Cardiac fibroblast (primary cell): ENCODE measurements around the gene R3HDM2.
"Not testable (repeated sequence)": the region's sequence is repeated elsewhere in the genome, so short reads cannot be mapped to it uniquely, and the experiment has no call there.

Source experiments
- DNase-seq, 2 donors: peaks; one replicate each; pipeline versions ENCODE4 v3.0.0 to v3.0.0-alpha.2; 2010; ENCODE audit warnings: low read depth in 2 of 2
- H3K4me3 ChIP-seq, 2 donors: replicated peaks in 1 of 2; 1 replicate in 1 of 2; 2 replicates in 1 of 2; pipeline ENCODE4 v1.5.1; 2011; ENCODE audit warnings: low read depth in 2 of 2, low read length in 2 of 2, mild to moderate bottlenecking in 2 of 2, moderate library complexity in 1 of 2
- CTCF ChIP-seq: IDR thresholded peaks from one replicate; pipeline ENCODE4 v1.5.1; 2011; ENCODE audit warnings: low read depth, mild to moderate bottlenecking, low read length, inconsistent platforms

The R3HDM2 gene

GRCh38 chr12:57319678-57320469 lies 111.0 kb downstream of the R3HDM2 start:
- peak in 1 of 2 donors; percentile 8 for DNase-seq
- no peak for TF ChIP-seq CTCF
- no peak overlapping the region for H3K4me3 ChIP-seq

GRCh38 chr12:57315681-57316080 lies 115.2 kb downstream of the R3HDM2 start:
- no peak for DNase-seq
- TF ChIP-seq CTCF = no peak
- no peak overlapping the region for H3K4me3 ChIP-seq

- DNase-seq, H3K4me3 ChIP-seq: not testable (repeated sequence)
Observed at GRCh38 chr12:57312287-57312686, 118.6 kb downstream of the R3HDM2 start.

GRCh38 chr12:57309420-57309819 lies 121.4 kb downstream of the R3HDM2 start:
- no peak for TF ChIP-seq CTCF
- peak; percentile 35 to 65 for DNase-seq

GRCh38 chr12:57300961-57301584 lies 129.8 kb downstream of the R3HDM2 start:
- no peak for TF ChIP-seq CTCF
- no peak overlapping the region for H3K4me3 ChIP-seq
- no peak for DNase-seq

More at GRCh38 chr12:57309420-57309819, 121.4 kb downstream of the R3HDM2 start:
- no peak overlapping the region for H3K4me3 ChIP-seq

- DNase-seq = no peak
- H3K4me3 ChIP-seq = no peak overlapping the region
- no peak for TF ChIP-seq CTCF
Observed at GRCh38 chr12:57299514-57300016, 131.3 kb downstream of the R3HDM2 start.

GRCh38 chr12:57296291-57296690 lies 134.6 kb downstream of the R3HDM2 start:
- no peak for DNase-seq
- no peak for TF ChIP-seq CTCF
- H3K4me3 ChIP-seq = no peak overlapping the region

GRCh38 chr12:57282073-57282472 lies 148.8 kb downstream of the R3HDM2 start:
- DNase-seq, H3K4me3 ChIP-seq: not testable (repeated sequence)
